Fibroblast of villous mesenchyme (primary cell): ENCODE results near the gene AKAP6. TPM values are rescaled to one million over a fixed set of nuclear protein-coding genes. Genes with fewer than 3 reads are reported as not detected.

Experiments used
- DNase-seq: peaks from one replicate; pipeline ENCODE4 v3.0.0-alpha.2; 2010; ENCODE audit warnings: low read depth
- H3K4me3 ChIP-seq: 2 replicates; pipeline ENCODE4 v1.5.1; 2011; ENCODE audit warnings: low read depth, mild to moderate bottlenecking, low read length
- total RNA-seq: library from RNA; depleted of rRNA; stranded (reverse); fragments of >200 nt; gene quantifications from 2 replicates; pipeline ENCODE4 v1.2.3, GENCODE V29; 2012
- TF ChIP-seq, protein P1 (sequence below): IDR thresholded peaks from 2 replicates; pipeline ENCODE4 v1.5.1; 2012; ENCODE audit warnings: low read depth, mild to moderate bottlenecking, low read length; ENCODE audit not compliant: insufficient read depth

The AKAP6 gene
- total RNA-seq, 1 donor: 3.9 TPM

DNA sequence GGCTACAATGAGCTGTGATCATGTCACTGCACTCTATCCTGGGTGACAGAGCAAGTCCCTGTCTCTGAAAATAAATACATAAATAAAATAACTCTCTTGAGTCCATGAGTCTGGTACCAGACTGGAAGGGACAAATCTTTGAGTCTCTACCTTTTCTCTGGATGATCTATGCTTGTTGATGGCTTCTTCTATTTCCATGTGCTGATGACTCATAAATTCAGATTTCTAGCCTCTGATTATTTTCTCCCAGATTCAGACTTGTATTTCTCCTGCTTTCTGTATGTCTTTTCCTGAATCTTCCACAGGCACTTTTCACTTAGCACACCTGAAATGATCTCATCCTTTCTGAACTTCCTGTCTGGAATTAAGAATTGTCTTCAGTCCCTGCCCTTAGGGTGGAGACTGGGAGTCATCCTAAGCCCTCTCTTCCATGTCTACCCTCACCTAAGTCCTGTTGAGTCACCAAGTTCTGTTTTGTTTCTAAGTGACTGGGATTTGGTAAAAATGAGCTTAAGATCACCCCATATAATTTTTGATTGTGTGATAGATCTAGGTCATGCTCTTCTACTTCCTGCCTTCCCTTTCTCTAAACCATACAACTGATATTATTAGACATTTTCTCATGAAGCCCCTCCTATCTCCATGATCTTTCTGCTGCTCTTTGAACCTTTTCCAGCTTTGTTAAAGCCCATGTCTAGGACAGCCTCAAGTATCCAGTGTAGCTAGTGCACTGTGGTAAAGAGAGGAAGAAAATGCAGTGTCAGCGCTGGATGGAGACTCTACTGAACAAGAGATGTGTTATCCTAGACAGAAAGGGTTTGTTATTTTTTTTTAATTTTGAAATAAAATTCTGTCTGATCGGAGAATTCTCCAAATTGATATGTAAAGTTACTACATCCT is 13.1 kb downstream of the AKAP6 start:
- TF ChIP-seq, protein P1, sequence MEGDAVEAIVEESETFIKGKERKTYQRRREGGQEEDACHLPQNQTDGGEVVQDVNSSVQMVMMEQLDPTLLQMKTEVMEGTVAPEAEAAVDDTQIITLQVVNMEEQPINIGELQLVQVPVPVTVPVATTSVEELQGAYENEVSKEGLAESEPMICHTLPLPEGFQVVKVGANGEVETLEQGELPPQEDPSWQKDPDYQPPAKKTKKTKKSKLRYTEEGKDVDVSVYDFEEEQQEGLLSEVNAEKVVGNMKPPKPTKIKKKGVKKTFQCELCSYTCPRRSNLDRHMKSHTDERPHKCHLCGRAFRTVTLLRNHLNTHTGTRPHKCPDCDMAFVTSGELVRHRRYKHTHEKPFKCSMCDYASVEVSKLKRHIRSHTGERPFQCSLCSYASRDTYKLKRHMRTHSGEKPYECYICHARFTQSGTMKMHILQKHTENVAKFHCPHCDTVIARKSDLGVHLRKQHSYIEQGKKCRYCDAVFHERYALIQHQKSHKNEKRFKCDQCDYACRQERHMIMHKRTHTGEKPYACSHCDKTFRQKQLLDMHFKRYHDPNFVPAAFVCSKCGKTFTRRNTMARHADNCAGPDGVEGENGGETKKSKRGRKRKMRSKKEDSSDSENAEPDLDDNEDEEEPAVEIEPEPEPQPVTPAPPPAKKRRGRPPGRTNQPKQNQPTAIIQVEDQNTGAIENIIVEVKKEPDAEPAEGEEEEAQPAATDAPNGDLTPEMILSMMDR: no peak
- no peak overlapping the region for H3K4me3 ChIP-seq
- no peak for DNase-seq

DNA sequence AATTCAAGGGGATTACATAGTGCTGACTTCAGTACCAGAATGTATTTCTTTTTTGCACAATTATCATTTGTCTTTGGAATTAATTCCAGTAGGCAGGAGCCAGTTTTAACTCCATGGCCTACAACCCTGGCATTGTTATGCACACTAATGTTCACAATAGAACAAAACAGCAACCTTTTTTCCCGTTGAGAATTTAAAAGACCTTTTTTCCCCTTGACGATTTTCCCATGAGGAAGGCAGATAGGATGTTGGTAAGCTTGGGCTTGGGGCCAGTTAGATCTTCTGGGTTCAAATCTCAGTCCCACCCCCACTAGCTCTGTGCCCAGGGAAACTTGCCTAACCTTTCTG is 13.7 kb downstream of the AKAP6 start:
- no peak overlapping the region for H3K4me3 ChIP-seq
- no peak for DNase-seq
- TF ChIP-seq, protein P1: no peak

DNA sequence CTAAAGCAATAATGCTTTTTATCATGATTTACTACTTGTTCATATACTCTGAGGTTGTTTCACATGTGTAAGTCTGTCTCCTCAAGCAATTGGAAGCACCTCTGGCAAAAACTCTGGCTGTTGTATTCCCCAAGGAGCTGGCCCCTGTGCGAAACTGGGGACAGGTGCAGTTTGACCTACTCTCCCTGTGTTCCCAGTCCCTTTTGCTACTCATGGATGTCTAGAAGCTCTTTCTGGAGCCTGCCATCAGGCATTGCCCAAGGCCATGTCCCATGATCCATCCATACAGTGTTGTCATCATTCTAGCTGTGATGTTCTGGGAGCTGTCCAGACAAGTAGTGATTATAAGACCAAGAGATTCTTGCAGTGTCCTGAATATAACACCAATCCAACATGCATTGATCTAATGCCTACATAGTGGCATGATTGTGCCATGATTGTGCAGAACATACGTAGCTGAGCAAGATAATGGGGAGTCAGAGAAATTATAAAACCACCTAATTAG is 14.9 kb downstream of the AKAP6 start:
- no peak overlapping the region for H3K4me3 ChIP-seq
- DNase-seq: peak; percentile 24
- TF ChIP-seq, protein P1: no peak

DNA sequence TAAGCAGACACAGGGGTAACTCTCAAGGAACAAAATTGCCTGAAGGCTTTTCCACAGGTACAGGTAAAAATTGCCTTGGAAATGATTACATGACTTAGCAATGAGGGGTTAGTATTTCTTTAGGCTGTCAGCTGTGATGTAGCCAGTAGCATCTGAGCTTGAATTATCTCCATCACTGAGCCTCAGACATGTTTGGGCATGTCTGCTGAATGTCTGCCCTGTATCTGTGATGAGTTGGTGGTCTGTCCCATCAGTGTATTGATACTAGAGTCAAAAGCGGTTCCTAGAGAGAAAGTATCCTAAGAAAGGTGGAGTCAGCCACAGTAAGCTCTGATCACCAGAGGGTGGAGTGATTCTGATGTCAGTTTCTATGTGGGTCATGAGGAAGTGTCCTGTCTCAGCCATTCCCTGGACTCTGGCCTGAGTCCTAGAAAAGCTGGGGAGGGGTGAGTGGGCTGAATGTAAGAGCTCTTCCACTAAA is 16.3 kb downstream of the AKAP6 start:
- TF ChIP-seq, protein P1: no peak
- DNase-seq: peak; percentile 22
- H3K4me3 ChIP-seq: no peak overlapping the region

DNA sequence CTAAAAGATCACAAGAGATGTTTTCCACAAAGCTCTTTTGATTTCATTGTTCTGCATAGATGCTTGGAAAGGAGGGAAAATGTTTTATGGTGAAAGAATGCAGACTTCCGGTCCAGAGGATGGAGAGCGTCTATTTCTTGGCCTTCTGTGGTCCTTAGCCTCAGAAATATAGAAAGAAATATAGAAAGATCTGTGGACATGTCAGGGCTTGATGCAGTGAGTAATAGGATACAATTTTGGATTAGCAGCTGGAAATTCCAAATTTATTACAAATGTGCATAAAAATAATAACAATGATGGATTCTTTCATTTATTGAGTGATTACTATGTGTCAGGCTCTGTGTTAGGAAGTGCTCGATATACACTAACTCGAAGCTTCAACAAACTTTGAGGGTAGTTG is 20.2 kb downstream of the AKAP6 start:
- TF ChIP-seq, protein P1: no peak
- no peak for DNase-seq
- H3K4me3 ChIP-seq: no peak overlapping the region

DNA sequence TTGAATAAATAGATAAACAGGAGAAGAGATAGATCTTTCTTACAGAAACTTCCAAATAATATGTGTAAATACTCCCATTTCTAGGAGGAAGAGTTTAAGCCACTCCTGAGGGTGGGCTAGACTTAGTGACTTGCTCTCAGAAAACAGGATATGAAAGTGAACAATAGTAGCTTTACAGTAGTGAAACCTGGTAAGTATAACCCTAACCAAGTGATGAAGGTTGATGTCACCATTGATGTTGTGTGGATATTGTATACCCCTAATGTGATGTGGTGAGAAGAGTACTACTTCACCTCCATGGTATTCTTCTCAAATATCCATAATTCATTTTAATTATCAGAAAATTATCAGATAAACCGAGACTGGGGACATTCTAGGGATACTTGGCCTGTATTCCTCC is 20.9 kb downstream of the AKAP6 start:
- DNase-seq: no peak
- TF ChIP-seq, protein P1: no peak
- H3K4me3 ChIP-seq: no peak overlapping the region
